Measurements from ENCODE around the gene CCT7.

CCT7 gene

GRCh38 chr2:73205611-73206010, 28.5 kb upstream of the CCT7 start:
- Histone ChIP-seq H3K27ac (ENCODE audit: low read depth, low read length) (no peak overlapping the region), H4K20me1 (ENCODE audit: low read depth, low read length) (no peaks in the 10 kb centered on the region), H3K79me2 (ENCODE audit: insufficient read depth, low read length) (no peaks in the 10 kb centered on the region), H3K9me3 (ENCODE audit: insufficient read depth, low read length) (no peaks in the 10 kb centered on the region), H3F3A (ENCODE audit: insufficient read depth) (no peaks in the 10 kb centered on the region), H3K27me3 (ENCODE audit: low read length) (no peaks in the 10 kb centered on the region), H3K36me3 (ENCODE audit: low read length) (no peaks in the 10 kb centered on the region), H2AFZ (ENCODE audit: low read depth, low read length, severe bottlenecking) (no peak overlapping the region), H3K9ac (ENCODE audit: low read length) (no peak overlapping the region), H3K4me2 (ENCODE audit: low read depth, low read length, poor library complexity, severe bottlenecking) (no peak overlapping the region), H3K9me2 (replicated peaks; ENCODE audit: insufficient read depth, low read length) (no peaks in the 10 kb centered on the region), H3K4me3 (ENCODE audit: insufficient read depth, low read length, poor library complexity, severe bottlenecking) (no peak overlapping the region)
- no peak for TF ChIP-seq EZH2phosphoT487 (conservative IDR thresholded peaks at IDR 0.05; ENCODE audit: low read length)
- TF ChIP-seq CTCF (IDR thresholded peaks at IDR 0.05; ENCODE audit: insufficient read depth, low read length, poor library complexity, severe bottlenecking), result no peak

- H3K4me2 ChIP-seq (ENCODE audit: low read depth, low read length, poor library complexity, severe bottlenecking), result no peak overlapping the region
Measured at GRCh38 chr2:73208258-73208657, 25.9 kb upstream of the CCT7 start.

GRCh38 chr2:73210019-73210418, 24.1 kb upstream of the CCT7 start:
- Histone ChIP-seq H3K9ac (ENCODE audit: low read length) (no peak overlapping the region), H3K9me2 (replicated peaks; ENCODE audit: insufficient read depth, low read length) (no peaks in the 10 kb centered on the region), H4K20me1 (ENCODE audit: low read depth, low read length) (no peaks in the 10 kb centered on the region), H3K27ac (ENCODE audit: low read depth, low read length) (no peak overlapping the region), H3K36me3 (ENCODE audit: low read length) (no peaks in the 10 kb centered on the region), H3K79me2 (ENCODE audit: insufficient read depth, low read length) (peaks cover 7% of the 10 kb centered on the region), H3K4me3 (ENCODE audit: insufficient read depth, low read length, poor library complexity, severe bottlenecking) (no peak overlapping the region), H3K4me2 (ENCODE audit: low read depth, low read length, poor library complexity, severe bottlenecking) (no peak overlapping the region), H2AFZ (ENCODE audit: low read depth, low read length, severe bottlenecking) (no peak overlapping the region), H3K27me3 (ENCODE audit: low read length) (no peaks in the 10 kb centered on the region), H3F3A (ENCODE audit: insufficient read depth) (no peaks in the 10 kb centered on the region), H3K9me3 (ENCODE audit: insufficient read depth, low read length) (no peaks in the 10 kb centered on the region)
- TF ChIP-seq EZH2phosphoT487 (conservative IDR thresholded peaks at IDR 0.05; ENCODE audit: low read length) (no peak), CTCF (IDR thresholded peaks at IDR 0.05; ENCODE audit: insufficient read depth, low read length, poor library complexity, severe bottlenecking) (no peak)

More at GRCh38 chr2:73208258-73208657, 25.9 kb upstream of the CCT7 start:
- H3K36me3 ChIP-seq (ENCODE audit: low read length), result no peaks in the 10 kb centered on the region
- no peaks in the 10 kb centered on the region for H3K79me2 ChIP-seq (ENCODE audit: insufficient read depth, low read length)
- H3K4me3 ChIP-seq (ENCODE audit: insufficient read depth, low read length, poor library complexity, severe bottlenecking), result no peak overlapping the region
- H3K27ac ChIP-seq (ENCODE audit: low read depth, low read length), result no peak overlapping the region
- H3K9me2 ChIP-seq (replicated peaks; ENCODE audit: insufficient read depth, low read length), result no peaks in the 10 kb centered on the region
- H3K27me3 ChIP-seq (ENCODE audit: low read length), result no peaks in the 10 kb centered on the region
- H3F3A ChIP-seq (ENCODE audit: insufficient read depth), result no peaks in the 10 kb centered on the region
- H3K9ac ChIP-seq (ENCODE audit: low read length), result no peak overlapping the region
- TF ChIP-seq EZH2phosphoT487 (conservative IDR thresholded peaks at IDR 0.05; ENCODE audit: low read length) (no peak), CTCF (IDR thresholded peaks at IDR 0.05; ENCODE audit: insufficient read depth, low read length, poor library complexity, severe bottlenecking) (no peak)
- H3K9me3 ChIP-seq (ENCODE audit: insufficient read depth, low read length), result no peaks in the 10 kb centered on the region
- no peaks in the 10 kb centered on the region for H4K20me1 ChIP-seq (ENCODE audit: low read depth, low read length)
- no peak overlapping the region for H2AFZ ChIP-seq (ENCODE audit: low read depth, low read length, severe bottlenecking)

Data from SU-DHL-6 (cell line).